HepG2 (cell line): Measurements from ENCODE around the gene ZNF691. TPM values are rescaled to one million over a fixed set of nuclear protein-coding genes. Genes with fewer than 3 reads are reported as not detected.

Source experiments
- ETV5 ChIP-seq: IDR thresholded peaks from 2 replicates; pipeline ENCODE4 v1.6.1; 2018; ENCODE audit warnings: missing biosample characterization, missing genetic modification reagents, inconsistent platforms, borderline replicate concordance
- GATAD1 ChIP-seq: IDR thresholded peaks from 2 replicates; pipeline ENCODE4 v1.6.1; 2016; ENCODE audit warnings: missing genetic modification reagents, missing compliant biosample characterization
- HOXA5 ChIP-seq: sonication (generic); formaldehyde crosslinking; IDR thresholded peaks from 2 replicates; pipeline ENCODE4 v1.4.0; 2020; ENCODE audit warnings: missing genetic modification reagents
- MED1 ChIP-seq: sonication (generic); formaldehyde crosslinking; IDR thresholded peaks from 2 replicates; pipeline ENCODE4 v1.4.0; 2020; ENCODE audit warnings: missing genetic modification reagents
- PHF5A ChIP-seq: IDR thresholded peaks from one replicate; pipeline ENCODE4 v1.6.1; 2018; ENCODE audit warnings: low read depth, missing genetic modification reagents; ENCODE audit not compliant: unreplicated experiment
- PPARG ChIP-seq: conservative IDR thresholded peaks from 2 replicates; pipeline ENCODE4 v1.6.1; 2016; ENCODE audit warnings: missing biosample characterization, missing genetic modification reagents
- RORA ChIP-seq: sonication (generic); formaldehyde crosslinking; IDR thresholded peaks from 2 replicates; pipeline ENCODE4 v1.5.0; 2020; ENCODE audit warnings: mild to moderate bottlenecking, missing genetic modification reagents, moderate library complexity
- SRSF9 ChIP-seq: fragments of 200-400 bp; formaldehyde crosslinking; IDR thresholded peaks from 2 replicates; pipeline ENCODE4 v1.6.1; 2018; ENCODE audit warnings: borderline replicate concordance, mild to moderate bottlenecking, low read depth, low read length; ENCODE audit not compliant: insufficient read depth, poor library complexity, severe bottlenecking
- ZBTB8A ChIP-seq: sonication (generic); formaldehyde crosslinking; IDR thresholded peaks from 2 replicates; pipeline ENCODE4 v1.4.0; 2020; ENCODE audit warnings: mild to moderate bottlenecking, low read depth, missing genetic modification reagents, borderline replicate concordance
- ZFAT ChIP-seq: sonication (generic); formaldehyde crosslinking; conservative IDR thresholded peaks from 2 replicates; pipeline ENCODE4 v1.8.1; 2023; ENCODE audit warnings: missing genetic modification reagents, inconsistent platforms
- ZFX ChIP-seq: sonication (generic); formaldehyde crosslinking; IDR thresholded peaks from 2 replicates; pipeline ENCODE4 v1.4.0; 2020; ENCODE audit warnings: mild to moderate bottlenecking, low read depth, missing genetic modification reagents, moderate library complexity
- ZMAT3 ChIP-seq: sonication (generic); formaldehyde crosslinking; conservative IDR thresholded peaks from 2 replicates; pipeline ENCODE4 v1.7.0; 2021; ENCODE audit warnings: missing genetic modification reagents
- ZMYM3 ChIP-seq: sonication (generic); formaldehyde crosslinking; IDR thresholded peaks from 2 replicates; pipeline ENCODE4 v1.5.1; 2020; ENCODE audit warnings: mild to moderate bottlenecking, missing genetic modification reagents
- ZNF136 ChIP-seq: sonication (generic); formaldehyde crosslinking; IDR thresholded peaks from 2 replicates; pipeline ENCODE4 v1.8.1; 2022; ENCODE audit warnings: low read depth, mild to moderate bottlenecking, moderate library complexity, missing genetic modification reagents
- ZNF24 ChIP-seq: fragments of 450-650 bp; IDR thresholded peaks from 2 replicates; pipeline ENCODE4 v1.6.1; 2017; ENCODE audit warnings: antibody characterized with exemption, mild to moderate bottlenecking
- ZNF746 ChIP-seq: sonication (generic); formaldehyde crosslinking; IDR thresholded peaks from 2 replicates; pipeline ENCODE4 v1.8.0; 2022; ENCODE audit warnings: mild to moderate bottlenecking, missing genetic modification reagents
- ZSCAN21 ChIP-seq: sonication (generic); formaldehyde crosslinking; IDR thresholded peaks from 2 replicates; pipeline ENCODE4 v1.8.0; 2022; ENCODE audit warnings: mild to moderate bottlenecking, missing genetic modification reagents, moderate library complexity, borderline replicate concordance
- polyA plus RNA-seq, 8 experiments: library from polyadenylated mRNA; depleted of rRNA in 3 of 8; stranded (reverse) in 7 of 8; unstranded in 1 of 8; fragments of >200 nt; fragmentation: Illumina TruSeq in 4 of 8; extraction: Trizol in 4 of 8; gene quantifications; 2 replicates each; pipeline versions ENCODE4 v1.2.1 to v1.2.3, GENCODE V29; 2011 to 2016; ENCODE audit warnings: low read depth in 4 of 8, missing spikeins in 1 of 8, mixed read lengths in 1 of 8; ENCODE audit not compliant: insufficient read depth in 1 of 8
- total RNA-seq, 5 experiments: library from RNA; depleted of rRNA; stranded (reverse); fragments of >200 nt; fragmentation: Illumina TruSeq; extraction: Trizol; gene quantifications; 2 replicates each; pipeline ENCODE4 v1.2.3, GENCODE V29; 2016; ENCODE audit warnings: low read depth in 1 of 5
- TF ChIP-seq, protein P1 (sequence below), 2 experiments: sonication (generic) in 1 of 2; formaldehyde crosslinking in 1 of 2; IDR thresholded peaks; 2 replicates each; pipeline versions ENCODE4 v1.4.0 to v1.6.1; 2018 to 2020; ENCODE audit warnings: missing genetic modification reagents in 2 of 2, borderline replicate concordance in 1 of 2, low read depth in 1 of 2, mild to moderate bottlenecking in 1 of 2, missing biosample characterization in 1 of 2
- TF ChIP-seq, protein P2 (sequence below): IDR thresholded peaks from 2 replicates; pipeline ENCODE4 v1.6.1; 2012; ENCODE audit warnings: low read depth, low read length, improper control_type of control experiment
- TF ChIP-seq, protein P3 (sequence below): sonication (generic); formaldehyde crosslinking; IDR thresholded peaks from 2 replicates; pipeline ENCODE4 v1.5.0; 2020; ENCODE audit warnings: missing genetic modification reagents
- TF ChIP-seq, protein P4 (sequence below): sonication (generic); formaldehyde crosslinking; conservative IDR thresholded peaks from 2 replicates; pipeline ENCODE4 v1.4.0; 2020; ENCODE audit warnings: mild to moderate bottlenecking, missing genetic modification reagents, moderate library complexity

The ZNF691 gene
- total and polyA plus RNA-seq, 2 of the 13 experiments (the other 11 are each of a cell fraction or from before 2014, with no cell fraction given): 7.6 to 7.8 TPM

DNA sequence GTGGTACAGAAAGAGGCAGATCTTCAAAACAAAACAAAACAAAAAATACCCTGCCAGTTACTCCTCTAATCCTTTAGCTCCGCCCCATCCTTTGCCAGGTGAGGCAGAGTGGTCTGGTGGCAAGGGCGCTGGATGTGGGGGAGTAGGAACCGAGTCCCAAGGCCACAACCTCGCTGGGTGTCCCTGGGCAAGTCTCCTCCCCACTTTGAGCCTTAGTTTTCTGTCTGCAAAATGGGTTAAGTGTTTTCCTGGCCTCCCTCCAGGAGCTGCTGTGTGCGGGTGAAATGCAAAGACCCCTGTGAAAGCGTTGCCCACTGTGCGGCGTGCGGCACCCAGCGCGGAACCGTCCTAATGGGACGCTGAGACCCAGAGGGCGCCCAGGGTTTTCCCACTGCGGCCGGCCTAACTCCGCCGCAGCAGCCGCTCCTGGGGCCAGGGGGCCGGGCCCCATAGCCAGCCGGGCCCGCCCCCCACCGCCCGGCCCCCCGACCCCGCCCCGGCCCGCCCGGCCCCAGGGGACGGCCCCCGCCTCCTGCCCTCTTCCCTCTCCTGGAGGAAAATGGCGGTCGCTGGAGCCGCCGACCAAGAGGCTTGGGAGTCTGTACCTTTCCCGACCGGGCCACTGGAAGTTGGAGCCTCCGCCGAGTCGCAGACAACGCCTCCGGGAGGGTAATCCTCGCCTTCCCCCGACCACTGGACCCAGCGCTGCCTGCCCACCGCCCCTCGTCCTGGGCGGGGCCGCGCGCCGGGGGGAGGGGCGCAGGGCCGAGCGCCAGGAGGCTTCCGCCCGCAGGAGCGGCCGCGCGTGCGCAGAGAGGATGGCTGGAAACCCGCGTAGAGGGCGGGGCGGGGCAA lies 29.6 kb upstream of the ZNF691 start, which contains the start of the genes ERMAP and SVBP (continued):
- TF ChIP-seq, protein P1, sequence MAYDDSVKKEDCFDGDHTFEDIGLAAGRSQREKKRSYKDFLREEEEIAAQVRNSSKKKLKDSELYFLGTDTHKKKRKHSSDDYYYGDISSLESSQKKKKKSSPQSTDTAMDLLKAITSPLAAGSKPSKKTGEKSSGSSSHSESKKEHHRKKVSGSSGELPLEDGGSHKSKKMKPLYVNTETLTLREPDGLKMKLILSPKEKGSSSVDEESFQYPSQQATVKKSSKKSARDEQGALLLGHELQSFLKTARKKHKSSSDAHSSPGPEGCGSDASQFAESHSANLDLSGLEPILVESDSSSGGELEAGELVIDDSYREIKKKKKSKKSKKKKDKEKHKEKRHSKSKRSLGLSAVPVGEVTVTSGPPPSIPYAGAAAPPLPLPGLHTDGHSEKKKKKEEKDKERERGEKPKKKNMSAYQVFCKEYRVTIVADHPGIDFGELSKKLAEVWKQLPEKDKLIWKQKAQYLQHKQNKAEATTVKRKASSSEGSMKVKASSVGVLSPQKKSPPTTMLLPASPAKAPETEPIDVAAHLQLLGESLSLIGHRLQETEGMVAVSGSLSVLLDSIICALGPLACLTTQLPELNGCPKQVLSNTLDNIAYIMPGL (CRISPR knock-in tag; IDR thresholded peaks at IDR 0.05; ENCODE audit: borderline replicate concordance in 1 of 2, low read depth in 1 of 2): peak in 1 of 2 experiments; percentile 13; a peak in 1 of 4 replicates
- TF ChIP-seq GATAD1 (CRISPR knock-in tag): no peak
- TF ChIP-seq, protein P2, sequence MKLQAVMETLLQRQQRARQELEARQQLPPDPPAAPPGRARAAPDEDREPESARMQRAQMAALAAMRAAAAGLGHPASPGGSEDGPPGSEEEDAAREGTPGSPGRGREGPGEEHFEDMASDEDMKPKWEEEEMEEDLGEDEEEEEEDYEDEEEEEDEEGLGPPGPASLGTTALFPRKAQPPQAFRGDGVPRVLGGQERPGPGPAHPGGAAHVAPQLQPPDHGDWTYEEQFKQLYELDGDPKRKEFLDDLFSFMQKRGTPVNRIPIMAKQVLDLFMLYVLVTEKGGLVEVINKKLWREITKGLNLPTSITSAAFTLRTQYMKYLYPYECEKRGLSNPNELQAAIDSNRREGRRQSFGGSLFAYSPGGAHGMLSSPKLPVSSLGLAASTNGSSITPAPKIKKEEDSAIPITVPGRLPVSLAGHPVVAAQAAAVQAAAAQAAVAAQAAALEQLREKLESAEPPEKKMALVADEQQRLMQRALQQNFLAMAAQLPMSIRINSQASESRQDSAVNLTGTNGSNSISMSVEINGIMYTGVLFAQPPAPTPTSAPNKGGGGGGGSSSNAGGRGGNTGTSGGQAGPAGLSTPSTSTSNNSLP: no peak
- peak; percentile 50 for TF ChIP-seq PHF5A (CRISPR knock-in tag)
- TF ChIP-seq ZSCAN21 (CRISPR knock-in tag): 0 out of 2 replicates have a peak, but pooled peaks have one; percentile 7
- TF ChIP-seq ZNF136: peak; percentile 19; the same call in 1 of the 2 replicates
- TF ChIP-seq HOXA5: 0 out of 2 replicates have a peak, but pooled peaks have one; percentile 28
- TF ChIP-seq ETV5 (CRISPR knock-in tag): peak; percentile 35; the same call in 1 of the 2 replicates
- TF ChIP-seq ZFAT (CRISPR knock-in tag): no peak
- no peak for TF ChIP-seq ZBTB8A (CRISPR knock-in tag)
- TF ChIP-seq RORA (CRISPR knock-in tag): no peak
- TF ChIP-seq ZNF746 (CRISPR knock-in tag): 0 out of 2 replicates have a peak, but pooled peaks have one; percentile 16
- TF ChIP-seq, protein P3, sequence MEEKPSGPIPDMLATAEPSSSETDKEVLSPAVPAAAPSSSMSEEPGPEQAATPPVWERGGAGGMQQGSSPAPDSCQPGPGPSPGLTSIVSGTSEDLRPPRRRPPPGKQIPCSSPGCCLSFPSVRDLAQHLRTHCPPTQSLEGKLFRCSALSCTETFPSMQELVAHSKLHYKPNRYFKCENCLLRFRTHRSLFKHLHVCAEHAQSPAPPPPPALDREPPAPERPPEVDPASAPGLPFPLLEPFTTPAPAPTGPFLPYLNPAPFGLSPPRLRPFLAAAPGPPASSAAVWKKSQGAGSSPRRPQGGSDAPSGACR (CRISPR knock-in tag): no peak
- no peak for TF ChIP-seq ZNF24
- TF ChIP-seq, protein P4, sequence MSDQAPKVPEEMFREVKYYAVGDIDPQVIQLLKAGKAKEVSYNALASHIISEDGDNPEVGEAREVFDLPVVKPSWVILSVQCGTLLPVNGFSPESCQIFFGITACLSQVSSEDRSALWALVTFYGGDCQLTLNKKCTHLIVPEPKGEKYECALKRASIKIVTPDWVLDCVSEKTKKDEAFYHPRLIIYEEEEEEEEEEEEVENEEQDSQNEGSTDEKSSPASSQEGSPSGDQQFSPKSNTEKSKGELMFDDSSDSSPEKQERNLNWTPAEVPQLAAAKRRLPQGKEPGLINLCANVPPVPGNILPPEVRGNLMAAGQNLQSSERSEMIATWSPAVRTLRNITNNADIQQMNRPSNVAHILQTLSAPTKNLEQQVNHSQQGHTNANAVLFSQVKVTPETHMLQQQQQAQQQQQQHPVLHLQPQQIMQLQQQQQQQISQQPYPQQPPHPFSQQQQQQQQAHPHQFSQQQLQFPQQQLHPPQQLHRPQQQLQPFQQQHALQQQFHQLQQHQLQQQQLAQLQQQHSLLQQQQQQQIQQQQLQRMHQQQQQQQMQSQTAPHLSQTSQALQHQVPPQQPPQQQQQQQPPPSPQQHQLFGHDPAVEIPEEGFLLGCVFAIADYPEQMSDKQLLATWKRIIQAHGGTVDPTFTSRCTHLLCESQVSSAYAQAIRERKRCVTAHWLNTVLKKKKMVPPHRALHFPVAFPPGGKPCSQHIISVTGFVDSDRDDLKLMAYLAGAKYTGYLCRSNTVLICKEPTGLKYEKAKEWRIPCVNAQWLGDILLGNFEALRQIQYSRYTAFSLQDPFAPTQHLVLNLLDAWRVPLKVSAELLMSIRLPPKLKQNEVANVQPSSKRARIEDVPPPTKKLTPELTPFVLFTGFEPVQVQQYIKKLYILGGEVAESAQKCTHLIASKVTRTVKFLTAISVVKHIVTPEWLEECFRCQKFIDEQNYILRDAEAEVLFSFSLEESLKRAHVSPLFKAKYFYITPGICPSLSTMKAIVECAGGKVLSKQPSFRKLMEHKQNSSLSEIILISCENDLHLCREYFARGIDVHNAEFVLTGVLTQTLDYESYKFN (CRISPR knock-in tag): peak; percentile 44; the same call in 1 of the 2 replicates
- TF ChIP-seq MED1: no peak; the same call in 1 of the 2 replicates
- no peak for TF ChIP-seq SRSF9
- TF ChIP-seq ZFX (CRISPR knock-in tag): peak; percentile 65
- TF ChIP-seq ZMAT3: peak; percentile 56; the same call in 1 of the 2 replicates
- TF ChIP-seq ZMYM3 (CRISPR knock-in tag): peak; percentile 77
- TF ChIP-seq PPARG (CRISPR knock-in tag): no peak
